GM10248 (cell line): Measurements from ENCODE around the gene PDE3A.

ENCODE experiments used
- CTCF ChIA-PET: fragments of 300-600 bp; sonication (Branson Sonifier 250); formaldehyde crosslinking; extraction: SDS; loops from one replicate; lab custom pipeline; 2021; ENCODE audit warnings: antibody characterized with exemption; lab: Yijun Ruan, JAX
- POLR2A ChIA-PET: fragments of 350-650 bp; sonication (Branson Sonifier 250); formaldehyde crosslinking; extraction: SDS; loops from one replicate; lab custom pipeline; 2020; ENCODE audit warnings: antibody characterized with exemption; lab: Yijun Ruan, JAX
- DNase-seq: peaks from one replicate; pipeline ENCODE4 v3.0.0; 2012; ENCODE audit errors: extremely low spot score
- TF ChIP-seq, protein P1 (sequence below): IDR thresholded peaks from 2 replicates; pipeline ENCODE4 v1.5.1; 2012; ENCODE audit warnings: mild to moderate bottlenecking, low read depth; ENCODE audit errors: extremely low read depth, missing control alignments, control extremely low read depth

The PDE3A gene

DNA sequence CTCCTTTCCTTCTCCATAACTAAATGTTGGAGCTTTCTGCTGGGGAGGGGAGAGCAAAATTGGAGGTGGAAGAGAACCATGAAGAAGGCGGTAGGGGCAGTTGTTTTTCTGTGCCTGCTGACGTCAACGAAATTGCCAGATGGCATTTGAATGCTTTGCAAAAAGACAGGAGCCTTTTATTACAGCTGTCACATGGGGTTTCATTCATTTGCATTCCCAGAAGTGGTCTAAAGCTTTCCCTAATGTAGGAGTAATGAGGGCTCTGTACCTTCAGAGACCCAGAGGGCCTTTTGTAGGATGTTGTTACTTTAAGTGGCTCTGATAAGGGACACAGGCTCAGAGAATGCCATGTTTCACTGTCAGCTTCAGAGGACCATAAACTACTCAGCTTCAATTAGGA is 219.7 kb downstream of the PDE3A start:
- TF ChIP-seq, protein P1, sequence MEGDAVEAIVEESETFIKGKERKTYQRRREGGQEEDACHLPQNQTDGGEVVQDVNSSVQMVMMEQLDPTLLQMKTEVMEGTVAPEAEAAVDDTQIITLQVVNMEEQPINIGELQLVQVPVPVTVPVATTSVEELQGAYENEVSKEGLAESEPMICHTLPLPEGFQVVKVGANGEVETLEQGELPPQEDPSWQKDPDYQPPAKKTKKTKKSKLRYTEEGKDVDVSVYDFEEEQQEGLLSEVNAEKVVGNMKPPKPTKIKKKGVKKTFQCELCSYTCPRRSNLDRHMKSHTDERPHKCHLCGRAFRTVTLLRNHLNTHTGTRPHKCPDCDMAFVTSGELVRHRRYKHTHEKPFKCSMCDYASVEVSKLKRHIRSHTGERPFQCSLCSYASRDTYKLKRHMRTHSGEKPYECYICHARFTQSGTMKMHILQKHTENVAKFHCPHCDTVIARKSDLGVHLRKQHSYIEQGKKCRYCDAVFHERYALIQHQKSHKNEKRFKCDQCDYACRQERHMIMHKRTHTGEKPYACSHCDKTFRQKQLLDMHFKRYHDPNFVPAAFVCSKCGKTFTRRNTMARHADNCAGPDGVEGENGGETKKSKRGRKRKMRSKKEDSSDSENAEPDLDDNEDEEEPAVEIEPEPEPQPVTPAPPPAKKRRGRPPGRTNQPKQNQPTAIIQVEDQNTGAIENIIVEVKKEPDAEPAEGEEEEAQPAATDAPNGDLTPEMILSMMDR: no peak
- CTCF ChIA-PET: interaction anchor here (2.0 kb wide), 1 partner anchor 13 kb away, joined by 7 read pairs; no protein-coding TSS in a partner anchor
- no peak for DNase-seq
- POLR2A ChIA-PET: no interaction called here

DNA sequence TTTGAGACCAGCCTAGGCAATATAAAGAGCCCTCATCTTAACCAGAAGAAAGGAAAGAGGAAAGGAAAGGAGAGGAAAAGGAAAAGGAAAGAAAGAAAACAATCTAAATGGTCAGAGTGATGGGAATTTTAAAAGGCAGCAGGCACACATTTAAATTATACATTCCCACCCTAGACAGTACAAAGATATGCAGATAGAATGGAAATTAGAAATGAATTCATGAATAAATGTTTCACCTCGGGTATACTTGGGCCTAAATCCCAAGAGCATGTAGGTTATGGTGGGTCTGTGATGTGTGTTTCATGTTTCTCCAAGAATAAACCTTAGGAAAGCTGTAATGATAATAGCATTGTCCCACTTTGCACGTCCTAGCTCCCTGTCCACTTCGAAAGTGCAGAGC is 222.2 kb downstream of the PDE3A start:
- ChIA-PET CTCF (no interaction called here), POLR2A (no interaction called here)
- DNase-seq: no peak

DNA sequence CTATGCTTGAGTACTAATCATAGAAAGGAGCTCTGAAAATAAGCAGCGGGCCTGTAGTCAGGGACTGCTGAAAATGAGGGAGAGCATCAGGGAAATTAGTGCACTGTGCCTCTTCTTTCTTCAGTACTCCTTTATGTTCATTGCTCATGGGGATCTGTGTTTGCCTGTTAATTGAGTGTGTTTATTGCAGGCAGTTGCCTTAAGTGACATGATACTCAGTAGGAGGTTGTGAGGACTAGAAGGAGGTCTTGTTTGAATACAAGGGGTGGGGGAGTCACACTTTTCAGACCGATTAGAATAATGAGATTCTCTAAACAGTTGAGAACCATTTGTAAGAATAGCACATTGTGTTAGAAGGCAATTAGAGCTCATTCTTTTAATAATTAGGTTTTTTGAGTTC is 224.2 kb downstream of the PDE3A start:
- TF ChIP-seq, protein P1: no peak

More for the DNA sequence above, 222.2 kb downstream of the PDE3A start:
- TF ChIP-seq, protein P1: no peak

DNA sequence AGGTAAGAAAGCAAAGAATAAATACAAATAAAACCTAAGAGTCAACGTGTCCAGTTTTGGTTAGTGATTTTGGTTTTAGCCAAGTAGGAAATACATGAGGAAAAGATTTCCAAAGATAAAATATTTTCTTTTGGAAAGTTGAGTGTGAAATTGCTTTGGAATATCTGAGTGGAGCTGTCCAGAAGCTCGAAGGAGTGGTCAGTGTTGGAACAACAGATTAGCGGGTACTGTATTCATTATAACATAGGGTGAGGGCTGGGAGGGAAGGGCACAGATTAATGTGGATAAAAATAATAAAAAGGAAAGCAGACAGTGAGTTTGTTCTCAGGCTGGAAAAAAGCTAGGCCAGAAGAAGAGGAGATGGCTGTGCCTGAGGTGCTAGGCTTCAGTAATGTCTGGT is 225.3 kb downstream of the PDE3A start:
- DNase-seq: no peak
- TF ChIP-seq, protein P1: no peak
- CTCF ChIA-PET: interaction anchor here (1.4 kb wide), 1 partner anchor 9 kb away, joined by 4 read pairs; no protein-coding TSS in a partner anchor
- POLR2A ChIA-PET: no interaction called here

More for the DNA sequence above, 224.2 kb downstream of the PDE3A start:
- ChIA-PET CTCF (no interaction called here), POLR2A (no interaction called here)
- DNase-seq: no peak

DNA sequence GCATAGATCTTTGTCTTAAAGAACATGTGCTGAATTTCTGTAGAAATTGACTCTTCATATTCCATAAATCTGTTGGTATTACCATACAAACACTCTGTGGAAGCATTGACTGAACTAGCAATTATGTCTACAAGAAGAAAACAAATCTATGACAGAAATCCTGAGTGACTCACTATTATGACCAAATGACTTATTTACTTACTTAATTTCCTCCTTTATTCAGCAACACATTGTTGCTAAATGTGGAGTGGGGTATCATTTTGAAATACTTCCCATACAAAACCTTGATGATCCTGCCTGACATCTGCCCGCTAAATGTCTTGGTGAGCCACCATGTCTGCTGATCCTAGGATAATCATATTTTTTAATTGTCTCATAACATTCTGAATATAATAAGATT is 227.7 kb downstream of the PDE3A start:
- CTCF ChIA-PET: interaction anchor here (0.6 to 1.3 kb wide), 3 partner anchors 26 to 120 kb away, joined by 3 read pairs; no protein-coding TSS in a partner anchor
- POLR2A ChIA-PET: no interaction called here
- TF ChIP-seq, protein P1: no peak
- DNase-seq: no peak

DNA sequence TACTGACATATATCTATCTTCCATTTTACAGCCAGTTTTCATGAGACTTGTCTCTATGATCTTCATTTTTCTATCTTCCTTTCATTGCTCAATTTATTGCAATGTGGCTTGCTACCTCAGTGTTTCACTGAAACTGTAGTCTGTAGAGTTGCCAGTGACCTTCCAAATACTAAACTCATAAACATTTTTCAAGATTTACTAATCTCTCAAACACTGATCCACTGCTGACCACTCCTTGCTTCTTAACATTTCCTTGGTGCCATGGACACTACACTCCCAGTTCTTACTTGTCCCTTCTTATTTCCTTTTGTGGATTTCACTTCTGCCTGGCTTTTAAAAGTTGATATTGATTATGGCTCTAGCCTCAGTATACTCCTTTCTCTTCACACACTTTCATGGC is 231.4 kb downstream of the PDE3A start:
- CTCF ChIA-PET: no interaction called here
- DNase-seq: no peak
- TF ChIP-seq, protein P1: no peak
- POLR2A ChIA-PET: no interaction called here
